K562 (cell line): ENCODE results near the gene KRT82. TPM values are rescaled to one million over a fixed set of nuclear protein-coding genes. Genes with fewer than 3 reads are reported as not detected.
A peak's percentile ranks its signal among the peaks of the same experiment; 100 is the strongest.

Source experiments
- ATAC-seq: fragments of 200-7000 bp; cut with Tn5 transposase; 3 replicates; pipeline ENCODE4 v1.9.1; 2020; ENCODE audit warnings: moderate library complexity
- BruUV-seq: library from RNA; stranded (reverse); fragments of 400-500 nt; replicated peaks from 2 replicates; lab custom pipeline; 2021; lab: Mats Ljungman, UMichigan
- CTCF ChIA-PET: fragments of 300-600 bp; formaldehyde crosslinking; extraction: SDS; loops from one replicate; lab custom pipeline; 2021; ENCODE audit warnings: low intra/inter-chr PET ratio; lab: Yijun Ruan, JAX
- POLR2A ChIA-PET: fragments of 300-600, 350-650 bp; sonication (Branson Sonifier 250); formaldehyde crosslinking; extraction: SDS; loops from one replicate; lab custom pipeline; 2021; ENCODE audit warnings: antibody characterized with exemption, inconsistent platforms; lab: Yijun Ruan, JAX
- DNase-seq, 4 experiments: peaks; one replicate each; pipeline versions ENCODE4 v3.0.0 to v3.0.0-alpha.2; 2011 to 2018; ENCODE audit warnings: low spot score in 3 of 4, mixed read lengths in 3 of 4; ENCODE audit errors: extremely low read depth in 1 of 4
- FAIRE-seq: peaks from 2 replicates; lab custom pipeline; 2011; peaks lifted over from hg19 to GRCh38; lab: Jason Lieb, UNC
- H2AFZ ChIP-seq: 2 replicates; pipeline ENCODE4 v1.6.0; 2011; ENCODE audit warnings: low read depth, low read length, control low read depth, inconsistent platforms
- H3K27ac ChIP-seq: fragments of 200-600 bp; 3 replicates; pipeline ENCODE4 v1.8.0; 2011; ENCODE audit warnings: low read depth, mild to moderate bottlenecking, control low read depth, inconsistent platforms, low read length, moderate library complexity, mixed read lengths; ENCODE audit errors: extremely low read depth
- H3K27me3 ChIP-seq, 2 experiments: fragments of 300-600 bp in 1 of 2; 2 replicates in 1 of 2; 3 replicates in 1 of 2; pipeline versions ENCODE4 v1.6.0 to v1.8.0; 2011; ENCODE audit warnings: inconsistent platforms in 2 of 2, low read length in 2 of 2, mild to moderate bottlenecking in 1 of 2, mixed read lengths in 1 of 2, moderate library complexity in 1 of 2; ENCODE audit not compliant: control insufficient read depth in 2 of 2, insufficient read depth in 2 of 2
- H3K36me3 ChIP-seq: fragments of 300-600 bp; 3 replicates; pipeline ENCODE4 v1.8.0; 2011; ENCODE audit warnings: mild to moderate bottlenecking, low read length, inconsistent platforms; ENCODE audit not compliant: control insufficient read depth, insufficient read depth
- H3K4me1 ChIP-seq, 2 experiments: fragments of 200-600 bp in 1 of 2; replicated peaks in 1 of 2; 2 replicates in 1 of 2; 3 replicates in 1 of 2; pipeline versions ENCODE4 v1.5.1 to v1.8.0; 2011; ENCODE audit warnings: inconsistent platforms in 2 of 2, low read length in 2 of 2, mild to moderate bottlenecking in 1 of 2, mixed read lengths in 1 of 2, moderate library complexity in 1 of 2; ENCODE audit not compliant: control insufficient read depth in 2 of 2, insufficient read depth in 2 of 2
- H3K4me2 ChIP-seq: 2 replicates; pipeline ENCODE4 v1.6.1; 2011; ENCODE audit warnings: low read length, control low read depth, inconsistent platforms, mixed read lengths; ENCODE audit not compliant: insufficient read depth
- H3K4me3 ChIP-seq: fragments of 200-600 bp; sonication (generic), shearing (Covaris generic); 2 replicates; pipeline ENCODE4 v1.5.1; 2016; ENCODE audit warnings: control low read depth, inconsistent platforms
- H3K79me2 ChIP-seq: fragments of 200-600 bp; 3 replicates; pipeline ENCODE4 v1.8.0; 2011; ENCODE audit warnings: low read length, inconsistent platforms; ENCODE audit not compliant: control insufficient read depth, insufficient read depth
- H3K9ac ChIP-seq, 2 experiments: 2 replicates each; pipeline versions ENCODE4 v1.6.0 to v1.6.1; 2011; ENCODE audit warnings: low read depth in 2 of 2, low read length in 2 of 2, control low read depth in 1 of 2, inconsistent platforms in 1 of 2, mild to moderate bottlenecking in 1 of 2, mixed read lengths in 1 of 2; ENCODE audit not compliant: insufficient read depth in 1 of 2
- H3K9me1 ChIP-seq: one replicate; pipeline ENCODE4 v1.6.0; 2011; ENCODE audit warnings: inconsistent platforms, mild to moderate bottlenecking, low read length, moderate library complexity; ENCODE audit not compliant: control insufficient read depth, insufficient read depth
- H3K9me3 ChIP-seq: replicated peaks from 2 replicates; pipeline ENCODE4 v1.5.1; 2011; ENCODE audit warnings: low read depth, low read length, inconsistent platforms; ENCODE audit not compliant: control insufficient read depth, insufficient read depth
- H4K20me1 ChIP-seq: replicated peaks from 2 replicates; pipeline ENCODE4 v1.6.1; 2011; ENCODE audit warnings: low read length, inconsistent platforms, mixed read lengths; ENCODE audit not compliant: control insufficient read depth, insufficient read depth
- MAFK ChIP-seq: IDR thresholded peaks from 2 replicates; pipeline ENCODE4 v1.6.1; 2011; ENCODE audit warnings: low read length, improper control_type of control experiment
- NCOA1 ChIP-seq: fragments of 450-650 bp; IDR thresholded peaks from 2 replicates; pipeline ENCODE4 v1.6.1; 2016; ENCODE audit warnings: low read depth
- NCOA4 ChIP-seq: fragments of 450-650 bp; IDR thresholded peaks from 2 replicates; pipeline ENCODE4 v1.6.1; 2018; ENCODE audit warnings: mild to moderate bottlenecking; ENCODE audit not compliant: partially characterized antibody
- NFIC ChIP-seq: fragments of 450-650 bp; IDR thresholded peaks from 2 replicates; pipeline ENCODE4 v1.6.1; 2017; ENCODE audit warnings: mild to moderate bottlenecking, inconsistent platforms
- PHF8 ChIP-seq: fragments of 200-600 bp; sonication (generic); IDR thresholded peaks from 2 replicates; pipeline ENCODE4 v1.6.1; 2012; ENCODE audit warnings: mixed run types, mild to moderate bottlenecking, inconsistent platforms, low read length, moderate library complexity, borderline replicate concordance
- SRSF9 ChIP-seq: fragments of 200-400 bp; formaldehyde crosslinking; IDR thresholded peaks from 2 replicates; pipeline ENCODE4 v1.6.1; 2017; ENCODE audit warnings: low read depth, low read length, borderline replicate concordance
- TAL1 ChIP-seq: fragments of 450-650 bp; IDR thresholded peaks from 2 replicates; pipeline ENCODE4 v1.6.1; 2016; ENCODE audit warnings: mild to moderate bottlenecking
- TARDBP ChIP-seq: fragments of 450-650 bp; IDR thresholded peaks from 2 replicates; pipeline ENCODE4 v1.6.1; 2016
- TFAP4 ChIP-seq: sonication (generic); formaldehyde crosslinking; IDR thresholded peaks from 2 replicates; pipeline ENCODE4 v1.8.0; 2022; ENCODE audit warnings: missing genetic modification reagents, mild to moderate bottlenecking, moderate library complexity, borderline replicate concordance
- ZNF133 ChIP-seq: fragments of 250-450 bp; sonication (Bioruptor Pico); IDR thresholded peaks from 2 replicates; pipeline ENCODE4 v1.4.0; 2020; ENCODE audit warnings: mild to moderate bottlenecking
- ZNF561 ChIP-seq: fragments of 450-650 bp; formaldehyde crosslinking; conservative IDR thresholded peaks from 2 replicates; pipeline ENCODE4 v1.4.0; 2020; ENCODE audit warnings: mild to moderate bottlenecking, moderate library complexity
- WGBS: fragments of 100-300 bp; shearing (Covaris generic); methylation state at CpG from one replicate; pipeline ENCODE4 v1.1.6; 2016; ENCODE audit warnings: low coverage, mixed read lengths; ENCODE audit not compliant: insufficient coverage; ENCODE audit errors: missing lambda C conversion rate; 5-methylcytosine and 5-hydroxymethylcytosine counted together
- in situ Hi-C: fragments of 300-500 bp; cut with MboI; formaldehyde crosslinking; loops from 4 replicates; pipeline ENCODE4 v1.15.0; 2018; ENCODE audit warnings: inconsistent platforms, mixed read lengths
- intact Hi-C: fragments of 100-400 bp; cut with micrococcal nuclease; formaldehyde crosslinking; loops from 2 replicates; pipeline ENCODE4 v1.14.2; 2022
- polyA plus RNA-seq, 8 experiments: library from polyadenylated mRNA; depleted of rRNA in 4 of 8; stranded (reverse) in 5 of 8; unstranded in 3 of 8; fragments of >200 nt; fragmentation: Nextera tagmentation in 2 of 8; fragmentation: Illumina TruSeq in 1 of 8; extraction: Ambion mirVana in 2 of 8; extraction: Trizol in 1 of 8; gene quantifications; 2 replicates each; pipeline versions ENCODE4 v1.2.1 to v1.2.3, GENCODE V29; 2011 to 2014; ENCODE audit warnings: inconsistent platforms in 1 of 8, missing spikeins in 1 of 8
- total RNA-seq, 7 experiments: library from RNA; depleted of rRNA in 6 of 7; stranded (reverse); fragments of >200 nt in 6 of 7; fragmentation: Illumina TruSeq in 2 of 7; extraction: Trizol in 2 of 7; gene quantifications; 2 replicates each; pipeline versions ENCODE4 v1.2.1 to v1.2.3, GENCODE V29; 2011 to 2021; ENCODE audit warnings: low replicate concordance in 1 of 7

KRT82 gene
- total and polyA plus RNA-seq, 9 of the 15 experiments (the other 6 are each of a cell fraction or from before 2014, with no cell fraction given): not detected

- 1% methylated on average over 10 of the region's 10 CpGs for WGBS
- FAIRE-seq (no peak), ATAC-seq (no peak), DNase-seq (no peak)
- H3K27me3 ChIP-seq: peaks cover 0 to 25% of the 10 kb centered on the region in 2 experiments; a peak in 2 of 5 replicates
- TF ChIP-seq TARDBP (no peak), NFIC (0 out of 2 replicates have a peak, but pooled peaks have one; percentile 10)
- no peak overlapping the region for H3K4me3 ChIP-seq
- intact Hi-C loops (no loop called here), in situ Hi-C loops (no loop called here)
- no peak overlapping the region for H2AFZ ChIP-seq
- no peaks in the 10 kb centered on the region for H3K9me3 ChIP-seq
- POLR2A ChIA-PET: no interaction called here
- no TSS peak for BruUV-seq
- H3K4me2 ChIP-seq: no peak overlapping the region
- no peaks in the 10 kb centered on the region for H3K79me2 ChIP-seq
- peaks cover 7% of the 10 kb centered on the region; the same call in 1 of the 2 replicates for H4K20me1 ChIP-seq
- H3K9me1 ChIP-seq: peaks cover 3% of the 10 kb centered on the region
- no peak overlapping the region for H3K9ac ChIP-seq
- no peaks in the 10 kb centered on the region; a peak in 1 of 5 replicates for H3K4me1 ChIP-seq
- CTCF ChIA-PET: no interaction called here
- H3K27ac ChIP-seq: no peak overlapping the region
- H3K36me3 ChIP-seq: no peaks in the 10 kb centered on the region
Measured at GRCh38 chr12:52415870-52416750, 10.0 kb upstream of the KRT82 start.

GRCh38 chr12:52414936-52415335 is 8.8 kb upstream of the KRT82 start:
- ATAC-seq: no peak
- Histone ChIP-seq H3K4me3 (no peak overlapping the region), H3K79me2 (no peaks in the 10 kb centered on the region), H3K9me1 (peaks cover 3% of the 10 kb centered on the region), H3K36me3 (no peaks in the 10 kb centered on the region), H3K4me1 (no peaks in the 10 kb centered on the region; a peak in 1 of 5 replicates), H3K27me3 (peaks cover 0 to 25% of the 10 kb centered on the region in 2 experiments; a peak in 2 of 5 replicates), H3K4me2 (no peak overlapping the region), H3K9me3 (no peaks in the 10 kb centered on the region), H3K27ac (no peak overlapping the region), H3K9ac (no peak overlapping the region), H4K20me1 (peaks cover 7% of the 10 kb centered on the region; the same call in 1 of the 2 replicates), H2AFZ (no peak overlapping the region)
- no peak for DNase-seq
- in situ Hi-C loops: no loop called here
- WGBS: 0% methylated on average over 5 of the region's 5 CpGs
- POLR2A ChIA-PET: interaction anchor here (0.9 kb wide), 1 partner anchor 147 kb away, joined by 4 read pairs; no protein-coding TSS in a partner anchor
- FAIRE-seq: no peak
- intact Hi-C loops: no loop called here
- TF ChIP-seq PHF8: no peak
- no peak for TF ChIP-seq MAFK
- no peak for TF ChIP-seq ZNF133 (CRISPR knock-in tag)
- TF ChIP-seq TAL1: no peak
- no peak for TF ChIP-seq ZNF561 (CRISPR knock-in tag)
- no peak for TF ChIP-seq NCOA1
- no peak for TF ChIP-seq SRSF9
- no peak for TF ChIP-seq TFAP4 (CRISPR knock-in tag)
- no peak for TF ChIP-seq NCOA4
- no TSS peak for BruUV-seq
- CTCF ChIA-PET: no interaction called here
